Measurements from ENCODE around the gene HASPIN.

DNA sequence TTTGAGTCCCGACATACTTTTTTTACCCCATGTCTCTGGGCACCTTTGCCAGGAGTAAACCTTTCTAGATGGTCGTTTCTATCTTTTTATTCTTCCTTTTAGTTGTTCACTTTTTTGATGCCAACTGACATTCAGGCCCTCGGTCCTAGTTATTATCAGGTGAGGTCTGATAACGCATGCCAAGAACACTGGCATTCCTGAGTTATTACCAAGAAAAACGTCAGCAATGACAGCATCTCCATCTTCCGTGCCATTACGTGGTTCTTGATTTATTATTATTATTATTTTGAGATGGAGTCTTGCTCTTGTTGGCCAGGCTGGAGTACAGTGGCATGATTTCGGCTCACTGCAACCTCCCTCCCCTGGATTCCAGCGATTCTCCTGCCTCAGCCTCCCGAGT lies 21.4 kb downstream of the HASPIN start:
- TF ChIP-seq, protein P1, sequence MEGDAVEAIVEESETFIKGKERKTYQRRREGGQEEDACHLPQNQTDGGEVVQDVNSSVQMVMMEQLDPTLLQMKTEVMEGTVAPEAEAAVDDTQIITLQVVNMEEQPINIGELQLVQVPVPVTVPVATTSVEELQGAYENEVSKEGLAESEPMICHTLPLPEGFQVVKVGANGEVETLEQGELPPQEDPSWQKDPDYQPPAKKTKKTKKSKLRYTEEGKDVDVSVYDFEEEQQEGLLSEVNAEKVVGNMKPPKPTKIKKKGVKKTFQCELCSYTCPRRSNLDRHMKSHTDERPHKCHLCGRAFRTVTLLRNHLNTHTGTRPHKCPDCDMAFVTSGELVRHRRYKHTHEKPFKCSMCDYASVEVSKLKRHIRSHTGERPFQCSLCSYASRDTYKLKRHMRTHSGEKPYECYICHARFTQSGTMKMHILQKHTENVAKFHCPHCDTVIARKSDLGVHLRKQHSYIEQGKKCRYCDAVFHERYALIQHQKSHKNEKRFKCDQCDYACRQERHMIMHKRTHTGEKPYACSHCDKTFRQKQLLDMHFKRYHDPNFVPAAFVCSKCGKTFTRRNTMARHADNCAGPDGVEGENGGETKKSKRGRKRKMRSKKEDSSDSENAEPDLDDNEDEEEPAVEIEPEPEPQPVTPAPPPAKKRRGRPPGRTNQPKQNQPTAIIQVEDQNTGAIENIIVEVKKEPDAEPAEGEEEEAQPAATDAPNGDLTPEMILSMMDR (IDR thresholded peaks at IDR 0.05 in 4 of 5, conservative IDR thresholded peaks at IDR 0.05 in 1 of 5) = no peak
- no peak for TF ChIP-seq POLR2A (IDR thresholded peaks at IDR 0.05)
